ENCODE data around the gene PHTF2.

Gene PHTF2

GRCh38 chr7:78002715-78003114 lies 204.1 kb downstream of the PHTF2 start:
- DNase-seq = no peak

- no peak for DNase-seq
Measured at GRCh38 chr7:78006063-78006755, 207.6 kb downstream of the PHTF2 start.

Measured in NCI-H1417 treated with DMSO at 0.1 percent for 48 hours (cell line).